D721Med (cell line): ENCODE results near the gene FOXC2.

Source experiments
- DNase-seq: peaks from one replicate; pipeline ENCODE4 v3.0.0; 2011; ENCODE audit warnings: low spot score; ENCODE audit not compliant: insufficient read length
- FAIRE-seq: peaks from 2 replicates; lab custom pipeline; 2011; peaks lifted over from hg19 to GRCh38; lab: Jason Lieb, UNC
- TF ChIP-seq, protein P1 (sequence below): IDR thresholded peaks from 2 replicates; pipeline ENCODE4 v1.5.1; 2012; ENCODE audit warnings: mild to moderate bottlenecking, control low read depth; ENCODE audit not compliant: insufficient read depth; ENCODE audit errors: missing control alignments

Gene FOXC2

DNA sequence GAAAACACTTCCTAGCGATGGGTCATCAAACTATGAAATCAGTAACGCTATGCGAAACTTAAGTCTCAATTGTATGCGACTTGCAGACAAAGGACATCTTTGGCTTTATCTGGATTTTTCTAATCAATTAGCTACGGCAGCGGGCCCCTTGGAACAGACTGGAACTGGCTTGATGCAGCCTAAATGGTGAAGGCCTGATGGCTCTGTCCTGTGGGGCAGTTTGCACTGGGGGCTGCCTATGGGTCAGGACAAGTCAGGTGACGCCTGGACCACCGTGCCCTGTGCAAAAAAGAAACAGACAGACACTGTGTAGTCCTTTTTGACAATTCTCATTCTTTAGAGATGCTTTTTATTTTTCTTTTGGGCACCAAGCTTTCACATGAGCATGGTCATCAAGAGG, 33.6 kb upstream of the FOXC2 start:
- FAIRE-seq, result no peak
- TF ChIP-seq, protein P1, sequence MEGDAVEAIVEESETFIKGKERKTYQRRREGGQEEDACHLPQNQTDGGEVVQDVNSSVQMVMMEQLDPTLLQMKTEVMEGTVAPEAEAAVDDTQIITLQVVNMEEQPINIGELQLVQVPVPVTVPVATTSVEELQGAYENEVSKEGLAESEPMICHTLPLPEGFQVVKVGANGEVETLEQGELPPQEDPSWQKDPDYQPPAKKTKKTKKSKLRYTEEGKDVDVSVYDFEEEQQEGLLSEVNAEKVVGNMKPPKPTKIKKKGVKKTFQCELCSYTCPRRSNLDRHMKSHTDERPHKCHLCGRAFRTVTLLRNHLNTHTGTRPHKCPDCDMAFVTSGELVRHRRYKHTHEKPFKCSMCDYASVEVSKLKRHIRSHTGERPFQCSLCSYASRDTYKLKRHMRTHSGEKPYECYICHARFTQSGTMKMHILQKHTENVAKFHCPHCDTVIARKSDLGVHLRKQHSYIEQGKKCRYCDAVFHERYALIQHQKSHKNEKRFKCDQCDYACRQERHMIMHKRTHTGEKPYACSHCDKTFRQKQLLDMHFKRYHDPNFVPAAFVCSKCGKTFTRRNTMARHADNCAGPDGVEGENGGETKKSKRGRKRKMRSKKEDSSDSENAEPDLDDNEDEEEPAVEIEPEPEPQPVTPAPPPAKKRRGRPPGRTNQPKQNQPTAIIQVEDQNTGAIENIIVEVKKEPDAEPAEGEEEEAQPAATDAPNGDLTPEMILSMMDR, result no peak
- DNase-seq, result no peak

- FAIRE-seq (no peak), DNase-seq (no peak)
- TF ChIP-seq, protein P1, result no peak
These were observed 32.8 kb upstream of the FOXC2 start for GRCh38 chr16:86533767-86534351.

DNA sequence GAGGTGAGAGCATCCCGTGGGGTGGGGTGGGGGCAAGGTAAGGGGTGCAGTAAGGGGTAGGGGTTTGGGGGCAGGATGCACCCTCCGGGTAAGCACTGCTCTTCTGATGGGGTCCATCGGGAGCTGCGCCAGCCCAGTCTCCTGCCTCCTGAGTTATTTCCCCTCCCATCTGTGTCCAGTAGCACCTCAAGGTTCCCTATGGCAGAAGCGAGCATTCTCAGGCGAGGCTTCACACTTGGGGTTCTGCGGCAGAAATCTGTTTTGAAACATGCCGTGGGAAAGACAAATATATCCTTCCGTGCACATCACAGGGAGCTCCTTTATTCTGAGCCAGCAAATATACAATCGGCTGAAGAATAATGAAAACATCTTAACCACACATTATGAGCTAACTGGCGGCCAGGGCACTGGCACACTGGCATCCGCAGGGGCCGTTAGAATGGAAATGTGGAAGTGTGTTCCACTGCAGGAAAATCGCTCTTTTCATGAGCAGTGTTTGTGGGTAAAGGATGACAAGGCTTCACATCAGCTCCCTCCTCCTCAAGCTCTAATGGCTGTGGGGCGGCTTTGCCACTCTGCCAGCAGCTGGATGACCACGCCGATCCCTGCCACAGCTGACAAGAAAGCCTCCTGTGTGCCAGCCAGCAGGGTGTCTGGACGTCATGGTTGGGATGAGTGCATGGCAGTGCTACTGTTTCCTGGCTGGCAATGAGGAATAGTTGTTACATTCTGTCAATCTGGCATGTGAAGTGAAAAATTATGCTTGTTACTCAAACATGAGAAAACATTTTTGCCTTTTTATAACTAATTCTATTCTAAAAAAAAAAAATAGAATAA, 31.6 kb upstream of the FOXC2 start:
- DNase-seq (no peak), FAIRE-seq (no peak)
- TF ChIP-seq, protein P1, result no peak

DNA sequence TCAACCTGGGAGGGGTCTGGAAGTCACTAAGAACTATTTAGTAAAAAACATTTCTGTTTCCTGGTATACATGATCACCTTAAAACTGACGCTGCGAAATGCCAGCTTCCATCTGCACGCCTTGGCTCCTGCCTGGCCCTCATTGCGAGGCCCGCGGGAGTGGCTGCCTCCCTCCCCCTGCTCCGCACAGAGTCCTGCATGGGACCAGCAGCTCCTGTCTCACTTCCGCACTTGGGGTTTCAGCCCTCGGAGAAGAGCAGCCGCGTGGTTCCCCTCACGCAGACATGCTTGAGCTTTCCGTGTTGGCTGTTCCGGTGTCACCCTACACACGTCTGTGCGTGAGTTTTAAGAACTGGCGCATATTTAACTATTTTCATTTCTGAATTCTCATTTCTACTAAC, 30.0 kb upstream of the FOXC2 start:
- no peak for FAIRE-seq
- TF ChIP-seq, protein P1, result no peak
- DNase-seq, result no peak

DNA sequence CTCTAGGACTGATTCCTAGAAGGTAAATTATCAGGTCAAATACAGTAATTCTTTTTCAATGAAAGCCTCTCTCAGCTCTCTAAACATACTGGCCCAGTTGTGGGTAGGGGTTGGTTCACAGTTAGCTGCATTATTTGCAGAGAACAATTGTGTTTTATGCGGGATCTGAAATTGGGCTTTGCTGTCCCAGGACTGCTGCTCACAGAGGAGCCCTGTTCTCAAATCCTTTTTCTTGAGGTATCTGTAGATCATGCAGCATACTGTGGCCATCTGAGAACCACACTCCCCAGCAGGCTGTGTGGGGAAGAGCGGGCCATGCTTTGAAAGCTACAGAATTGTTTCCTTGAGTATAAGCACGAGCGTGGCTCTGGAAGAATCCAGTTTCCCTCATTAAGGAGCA, 29.1 kb upstream of the FOXC2 start:
- DNase-seq (no peak), FAIRE-seq (no peak)
- TF ChIP-seq, protein P1, result no peak

GRCh38 chr16:86538196-86538780, 28.3 kb upstream of the FOXC2 start:
- FAIRE-seq (no peak), DNase-seq (no peak)
- TF ChIP-seq, protein P1, result no peak
